GM12878 (cell line): ENCODE results near the gene DACH1. TPM values are rescaled to one million over a fixed set of nuclear protein-coding genes. Genes with fewer than 3 reads are reported as not detected.

Experiments
- ATAC-seq: fragments of 200-7000 bp; cut with Tn5 transposase; 3 replicates; pipeline ENCODE4 v1.9.1; 2020; ENCODE audit warnings: mild to moderate bottlenecking, moderate library complexity
- BruUV-seq: library from RNA; stranded (reverse); fragments of 400-500 nt; replicated peaks from 2 replicates; lab custom pipeline; 2021; lab: Mats Ljungman, UMichigan
- CTCF ChIA-PET: fragments of 300-600 bp; sonication (Branson Sonifier 250); formaldehyde crosslinking; extraction: SDS; loops from one replicate; lab custom pipeline; 2021; ENCODE audit warnings: inconsistent platforms; lab: Yijun Ruan, JAX
- POLR2A ChIA-PET: fragments of 350-600 bp; formaldehyde crosslinking; extraction: SDS; loops from one replicate; lab custom pipeline; 2021; ENCODE audit warnings: inconsistent platforms; lab: Charles Lee
- RAD21 ChIA-PET: fragments of 300-600 bp; sonication (Branson Sonifier 250); formaldehyde crosslinking; loops from one replicate; lab custom pipeline; 2023; ENCODE audit warnings: antibody characterized with exemption; ENCODE audit not compliant: unreplicated experiment; lab: Charles Lee
- SMC1A ChIA-PET: fragments of 300-600 bp; sonication (Branson Sonifier 250); formaldehyde crosslinking; loops from one replicate; lab custom pipeline; 2023; ENCODE audit not compliant: unreplicated experiment, uncharacterized antibody; lab: Charles Lee
- DNase-seq: peaks from one replicate; pipeline ENCODE4 v3.0.0-alpha.2; 2011; ENCODE audit warnings: low read depth, low spot score
- FAIRE-seq: peaks from 3 replicates; lab custom pipeline; 2011; peaks lifted over from hg19 to GRCh38; lab: Jason Lieb, UNC
- H2AFZ ChIP-seq: 2 replicates; pipeline ENCODE4 v1.6.0; 2011; ENCODE audit warnings: low read depth, low read length, control low read depth; ENCODE audit not compliant: control insufficient read depth
- H3K27ac ChIP-seq: 2 replicates; pipeline ENCODE4 v1.5.1; 2011; ENCODE audit warnings: control low read depth; ENCODE audit not compliant: control insufficient read depth, insufficient read depth
- H3K27me3 ChIP-seq, 2 experiments: replicated peaks in 1 of 2; 2 replicates each; pipeline versions ENCODE4 v1.6.0 to v1.6.1; 2011; ENCODE audit warnings: low read length in 1 of 2; ENCODE audit not compliant: control insufficient read depth in 2 of 2, insufficient read depth in 2 of 2
- H3K36me3 ChIP-seq, 2 experiments: 2 replicates each; pipeline ENCODE4 v1.5.1; 2011; ENCODE audit warnings: low read length in 1 of 2; ENCODE audit not compliant: control insufficient read depth in 2 of 2, insufficient read depth in 2 of 2
- H3K4me1 ChIP-seq: 2 replicates; pipeline ENCODE4 v1.6.1; 2011; ENCODE audit warnings: mild to moderate bottlenecking, low read length, moderate library complexity, mixed read lengths; ENCODE audit not compliant: control insufficient read depth, insufficient read depth
- H3K4me2 ChIP-seq: 2 replicates; pipeline ENCODE4 v1.6.0; 2011; ENCODE audit warnings: control low read depth; ENCODE audit not compliant: control insufficient read depth, insufficient read depth
- H3K4me3 ChIP-seq: fragments of 200-600 bp; sonication (generic); 2 replicates; pipeline ENCODE4 v1.5.1; 2016
- H3K79me2 ChIP-seq: 2 replicates; pipeline ENCODE4 v1.6.0; 2011; ENCODE audit warnings: low read length; ENCODE audit not compliant: control insufficient read depth, insufficient read depth
- H3K9ac ChIP-seq: 2 replicates; pipeline ENCODE4 v1.8.0; 2011; ENCODE audit warnings: low read length, control low read depth, mixed read lengths; ENCODE audit not compliant: control insufficient read depth, insufficient read depth
- H3K9me3 ChIP-seq: replicated peaks from 3 replicates; pipeline ENCODE4 v1.5.1; 2011; ENCODE audit warnings: mild to moderate bottlenecking, low read length; ENCODE audit not compliant: control insufficient read depth, insufficient read depth
- H4K20me1 ChIP-seq: 2 replicates; pipeline ENCODE4 v1.6.0; 2011; ENCODE audit not compliant: control insufficient read depth, insufficient read depth
- ATF7 ChIP-seq: fragments of 450-650 bp; IDR thresholded peaks from 2 replicates; pipeline ENCODE4 v1.6.1; 2016; ENCODE audit warnings: low read depth, mild to moderate bottlenecking
- CBX3 ChIP-seq: fragments of 200-600 bp; sonication (generic); IDR thresholded peaks from 2 replicates; pipeline ENCODE4 v1.6.1; 2016; ENCODE audit warnings: low read depth, borderline replicate concordance
- CBX5 ChIP-seq: sonication (generic); IDR thresholded peaks from 2 replicates; pipeline ENCODE4 v1.6.1; 2016; ENCODE audit warnings: low read depth, moderate library complexity, mild to moderate bottlenecking, inconsistent platforms
- CEBPZ ChIP-seq: fragments of 150-350 bp; IDR thresholded peaks from 2 replicates; pipeline ENCODE4 v1.6.1; 2016; ENCODE audit warnings: low read depth, low read length
- CHD1 ChIP-seq: IDR thresholded peaks from 2 replicates; pipeline ENCODE4 v1.6.1; 2012; ENCODE audit warnings: low read depth, low read length, improper control_type of control experiment
- GATAD2B ChIP-seq: fragments of 450-650 bp; conservative IDR thresholded peaks from 2 replicates; pipeline ENCODE4 v1.6.1; 2017; ENCODE audit warnings: low read depth, mild to moderate bottlenecking, moderate library complexity
- HDGF ChIP-seq: fragments of 450-650 bp; IDR thresholded peaks from 2 replicates; pipeline ENCODE4 v1.6.1; 2016; ENCODE audit warnings: antibody characterized with exemption
- KDM1A ChIP-seq: fragments of 200-600 bp; sonication (generic); IDR thresholded peaks from 2 replicates; pipeline ENCODE4 v1.6.1; 2016; ENCODE audit warnings: borderline replicate concordance
- MYC ChIP-seq: IDR thresholded peaks from 2 replicates; pipeline ENCODE4 v1.6.1; 2011; ENCODE audit warnings: mild to moderate bottlenecking, low read length, moderate library complexity, inconsistent platforms; ENCODE audit not compliant: insufficient read depth, insufficient replicate concordance, insufficient read length, severe bottlenecking
- NFXL1 ChIP-seq: fragments of 450-650 bp; IDR thresholded peaks from 2 replicates; pipeline ENCODE4 v1.6.1; 2017; ENCODE audit warnings: antibody characterized with exemption, mild to moderate bottlenecking, borderline replicate concordance
- NR2F1 ChIP-seq: fragments of 450-650 bp; conservative IDR thresholded peaks from 2 replicates; pipeline ENCODE4 v1.6.1; 2017; ENCODE audit warnings: mild to moderate bottlenecking
- RB1 ChIP-seq: fragments of 450-650 bp; formaldehyde crosslinking; IDR thresholded peaks from 2 replicates; pipeline ENCODE4 v1.6.1; 2017; ENCODE audit warnings: mild to moderate bottlenecking, borderline replicate concordance
- SREBF1 ChIP-seq: IDR thresholded peaks from 2 replicates; pipeline ENCODE4 v1.6.1; 2012; ENCODE audit warnings: mild to moderate bottlenecking, low read length
- SUZ12 ChIP-seq: fragments of 200-600 bp; sonication (generic); IDR thresholded peaks from one replicate; pipeline ENCODE4 v1.6.1; 2018; ENCODE audit warnings: antibody characterized with exemption, mild to moderate bottlenecking; ENCODE audit not compliant: unreplicated experiment
- ZNF384 ChIP-seq: IDR thresholded peaks from 2 replicates; pipeline ENCODE4 v1.6.1; 2012; ENCODE audit warnings: low read depth, mild to moderate bottlenecking, low read length, improper control_type of control experiment, borderline replicate concordance
- WGBS: methylation state at CpG from one replicate; pipeline ENCODE4 v1.1.6; 2016; ENCODE audit warnings: low lambda C conversion rate; ENCODE audit not compliant: insufficient replicate concordance, insufficient coverage; ENCODE audit errors: missing lambda C conversion rate; 5-methylcytosine and 5-hydroxymethylcytosine counted together
- in situ Hi-C: fragments of 300-500 bp; cut with MboI; formaldehyde crosslinking; loops from 9 replicates; pipeline ENCODE4 v1.14.3; 2018; ENCODE audit warnings: mixed read lengths
- intact Hi-C: fragments of 100-400 bp; cut with micrococcal nuclease; formaldehyde crosslinking; loops from one replicate; pipeline ENCODE4 v1.14.2; 2022; ENCODE audit not compliant: unreplicated experiment
- polyA plus RNA-seq, 11 experiments: library from polyadenylated mRNA; depleted of rRNA in 4 of 11; unstranded in 6 of 11; stranded (reverse) in 5 of 11; fragments of >200 nt; fragmentation: Nextera tagmentation in 4 of 11; fragmentation: Illumina TruSeq in 1 of 11; extraction: Ambion mirVana in 4 of 11; extraction: Trizol in 1 of 11; gene quantifications; 1 replicate in 1 of 11; 2 replicates in 10 of 11; pipeline versions ENCODE4 v1.2.1 to v1.2.3, GENCODE V29; 2011 to 2016; ENCODE audit warnings: inconsistent platforms in 2 of 11, missing spikeins in 2 of 11, low read depth in 1 of 11
- total RNA-seq, 4 experiments: library from RNA; depleted of rRNA in 3 of 4; stranded (reverse); fragments of >200 nt in 3 of 4; fragmentation: Illumina TruSeq in 1 of 4; extraction: Trizol in 1 of 4; gene quantifications; 2 replicates each; pipeline versions ENCODE4 v1.2.1 to v1.2.3, GENCODE V29; 2013 to 2021
- TF ChIP-seq, protein P1 (sequence below): fragments of 450-650 bp; IDR thresholded peaks from 2 replicates; pipeline ENCODE4 v1.6.1; 2017; ENCODE audit warnings: mild to moderate bottlenecking, low read depth, inconsistent platforms; ENCODE audit not compliant: poor library complexity, severe bottlenecking
- TF ChIP-seq, protein P2 (sequence below): IDR thresholded peaks from 2 replicates; pipeline ENCODE4 v1.6.1; 2012; ENCODE audit warnings: low read depth, low read length, improper control_type of control experiment

Gene DACH1
- total and polyA plus RNA-seq, 10 of the 15 experiments (the other 5 are each of a cell fraction or from before 2014, with no cell fraction given): 0.05 TPM; not detected in 9

- Histone ChIP-seq H3K9me3 (no peaks in the 10 kb centered on the region), H3K79me2 (no peaks in the 10 kb centered on the region), H2AFZ (no peak overlapping the region), H3K9ac (no peak overlapping the region), H3K4me2 (no peak overlapping the region), H4K20me1 (no peaks in the 10 kb centered on the region), H3K4me1 (no peaks in the 10 kb centered on the region), H3K27me3 (no peaks in the 10 kb centered on the region), H3K36me3 (no peaks in the 10 kb centered on the region), H3K4me3 (no peak overlapping the region), H3K27ac (no peak overlapping the region)
- ChIA-PET SMC1A (no interaction called here), CTCF (no interaction called here), RAD21 (no interaction called here), POLR2A (no interaction called here)
- ATAC-seq (no peak), DNase-seq (no peak), FAIRE-seq (no peak)
- in situ Hi-C loops: no loop called here
- no peak for TF ChIP-seq KDM1A
- TF ChIP-seq MYC: no peak
- TF ChIP-seq CHD1: no peak
- TF ChIP-seq, protein P1, sequence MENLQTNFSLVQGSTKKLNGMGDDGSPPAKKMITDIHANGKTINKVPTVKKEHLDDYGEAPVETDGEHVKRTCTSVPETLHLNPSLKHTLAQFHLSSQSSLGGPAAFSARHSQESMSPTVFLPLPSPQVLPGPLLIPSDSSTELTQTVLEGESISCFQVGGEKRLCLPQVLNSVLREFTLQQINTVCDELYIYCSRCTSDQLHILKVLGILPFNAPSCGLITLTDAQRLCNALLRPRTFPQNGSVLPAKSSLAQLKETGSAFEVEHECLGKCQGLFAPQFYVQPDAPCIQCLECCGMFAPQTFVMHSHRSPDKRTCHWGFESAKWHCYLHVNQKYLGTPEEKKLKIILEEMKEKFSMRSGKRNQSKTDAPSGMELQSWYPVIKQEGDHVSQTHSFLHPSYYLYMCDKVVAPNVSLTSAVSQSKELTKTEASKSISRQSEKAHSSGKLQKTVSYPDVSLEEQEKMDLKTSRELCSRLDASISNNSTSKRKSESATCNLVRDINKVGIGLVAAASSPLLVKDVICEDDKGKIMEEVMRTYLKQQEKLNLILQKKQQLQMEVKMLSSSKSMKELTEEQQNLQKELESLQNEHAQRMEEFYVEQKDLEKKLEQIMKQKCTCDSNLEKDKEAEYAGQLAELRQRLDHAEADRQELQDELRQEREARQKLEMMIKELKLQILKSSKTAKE: no peak
- TF ChIP-seq CEBPZ: no peak
- no peak for TF ChIP-seq SUZ12
- no peak for TF ChIP-seq RB1
- TF ChIP-seq NR2F1: no peak
- TF ChIP-seq, protein P2, sequence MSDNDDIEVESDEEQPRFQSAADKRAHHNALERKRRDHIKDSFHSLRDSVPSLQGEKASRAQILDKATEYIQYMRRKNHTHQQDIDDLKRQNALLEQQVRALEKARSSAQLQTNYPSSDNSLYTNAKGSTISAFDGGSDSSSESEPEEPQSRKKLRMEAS: no peak
- no peak for TF ChIP-seq NFXL1
- TF ChIP-seq HDGF: no peak
- TF ChIP-seq ATF7: no peak
- no peak for TF ChIP-seq SREBF1
- no peak for TF ChIP-seq CBX5
- TF ChIP-seq ZNF384: no peak
- no peak for TF ChIP-seq GATAD2B
- TF ChIP-seq CBX3: no peak
- intact Hi-C loops: no loop called here
- WGBS: 100% methylated on average over 1 of the region's 1 CpG
- BruUV-seq: no TSS peak
These were observed 136.7 kb downstream of the DACH1 start for GRCh38 chr13:71730267-71730666.
